HFFc6 (cell line): Measurements from ENCODE around the gene KCNQ1. TPM values are rescaled to one million over a fixed set of nuclear protein-coding genes. Genes with fewer than 3 reads are reported as not detected.

Experiments
- DNase-seq: peaks from one replicate; pipeline ENCODE4 v3.0.0-alpha.2; 2018
- H3K27ac Mint-ChIP-seq: 2 replicates; pipeline ENCODE4 v1.8.0; 2020; ENCODE audit warnings: mild to moderate bottlenecking, mixed read lengths
- H3K27me3 Mint-ChIP-seq: 2 replicates; pipeline ENCODE4 v1.8.0; 2021; ENCODE audit warnings: mild to moderate bottlenecking, moderate library complexity, mixed read lengths; ENCODE audit not compliant: insufficient read depth
- H3K36me3 Mint-ChIP-seq: 2 replicates; pipeline ENCODE4 v1.8.0; 2021; ENCODE audit warnings: low read depth, mixed read lengths
- H3K4me1 Mint-ChIP-seq: 2 replicates; pipeline ENCODE4 v1.8.0; 2020; ENCODE audit warnings: low read depth, mixed read lengths
- H3K4me3 Mint-ChIP-seq: 2 replicates; pipeline ENCODE4 v1.8.0; 2020; ENCODE audit warnings: mild to moderate bottlenecking, moderate library complexity, mixed read lengths
- H3K9me3 Mint-ChIP-seq: 2 replicates; pipeline ENCODE4 v1.8.0; 2020; ENCODE audit warnings: mild to moderate bottlenecking, mixed read lengths
- CTCF ChIP-seq: fragments of 200-600 bp; sonication (generic); IDR thresholded peaks from 2 replicates; pipeline ENCODE4 v1.5.0; 2021; ENCODE audit warnings: antibody characterized with exemption, mild to moderate bottlenecking
- total RNA-seq, 6 experiments: library from RNA; stranded (reverse); fragmentation: NEBNext Ultra II Directional; extraction: Animal tissue kit (Norgen Biotek cat#: 25700); gene quantifications; 2 replicates in 1 of 6; 3 replicates in 5 of 6; pipeline ENCODE4 v1.2.3, GENCODE V29; 2021

The KCNQ1 gene
- total RNA-seq, 6 experiments from 2014 or later, result not detected

GRCh38 chr11:2750682-2751522 lies 306.1 kb downstream of the KCNQ1 start:
- H3K4me3 Mint-ChIP-seq, result no peak overlapping the region
- no peaks in the 10 kb centered on the region; the same call in 1 of the 2 replicates for H3K9me3 Mint-ChIP-seq
- H3K36me3 Mint-ChIP-seq, result no peaks in the 10 kb centered on the region
- H3K4me1 Mint-ChIP-seq, result 0 out of 2 replicates have a peak, but pooled peaks cover 5% of the 10 kb centered on the region
- no peak overlapping the region for H3K27ac Mint-ChIP-seq
- H3K27me3 Mint-ChIP-seq, result peaks cover 55% of the 10 kb centered on the region
- DNase-seq, result no peak
- TF ChIP-seq CTCF, result no peak

- no peak for TF ChIP-seq CTCF
- H3K36me3 Mint-ChIP-seq, result no peaks in the 10 kb centered on the region
- no peaks in the 10 kb centered on the region; the same call in 1 of the 2 replicates for H3K9me3 Mint-ChIP-seq
Observed at GRCh38 chr11:2751523-2752203, 306.9 kb downstream of the KCNQ1 start.

GRCh38 chr11:2752204-2752770 lies 307.5 kb downstream of the KCNQ1 start:
- H3K4me1 Mint-ChIP-seq, result 0 out of 2 replicates have a peak, but pooled peaks cover 5% of the 10 kb centered on the region
- no peaks in the 10 kb centered on the region for H3K36me3 Mint-ChIP-seq
- no peak overlapping the region for H3K27ac Mint-ChIP-seq
- no peak for DNase-seq
- H3K27me3 Mint-ChIP-seq, result peaks cover 50% of the 10 kb centered on the region
- TF ChIP-seq CTCF, result no peak
- H3K4me3 Mint-ChIP-seq, result no peak overlapping the region
- H3K9me3 Mint-ChIP-seq, result no peaks in the 10 kb centered on the region; the same call in 1 of the 2 replicates

More at GRCh38 chr11:2751523-2752203, 306.9 kb downstream of the KCNQ1 start:
- no peak overlapping the region for H3K4me3 Mint-ChIP-seq
- H3K27me3 Mint-ChIP-seq, result peaks cover 54% of the 10 kb centered on the region
- no peak for DNase-seq
- 0 out of 2 replicates have a peak, but pooled peaks cover 5% of the 10 kb centered on the region for H3K4me1 Mint-ChIP-seq
- H3K27ac Mint-ChIP-seq, result no peak overlapping the region

GRCh38 chr11:2752923-2753322 lies 308.1 kb downstream of the KCNQ1 start:
- Mint-ChIP-seq H3K36me3 (no peaks in the 10 kb centered on the region), H3K27me3 (peaks cover 44% of the 10 kb centered on the region), H3K4me3 (no peak overlapping the region), H3K27ac (no peak overlapping the region), H3K4me1 (0 out of 2 replicates have a peak, but pooled peaks cover 5% of the 10 kb centered on the region), H3K9me3 (no peaks in the 10 kb centered on the region; the same call in 1 of the 2 replicates)
- no peak for TF ChIP-seq CTCF
- no peak for DNase-seq

GRCh38 chr11:2754008-2754407 lies 309.2 kb downstream of the KCNQ1 start:
- no peak for DNase-seq
- H3K36me3 Mint-ChIP-seq, result no peaks in the 10 kb centered on the region
- no peak for TF ChIP-seq CTCF
- H3K9me3 Mint-ChIP-seq, result no peaks in the 10 kb centered on the region; the same call in 1 of the 2 replicates
- H3K27me3 Mint-ChIP-seq, result peaks cover 47% of the 10 kb centered on the region
- H3K4me3 Mint-ChIP-seq, result no peak overlapping the region
- H3K27ac Mint-ChIP-seq, result no peak overlapping the region
- H3K4me1 Mint-ChIP-seq, result 0 out of 2 replicates have a peak, but pooled peaks cover 5% of the 10 kb centered on the region
